Measurements from ENCODE around the gene ARHGEF17.

GRCh38 chr11:73340164-73340563, 32.1 kb downstream of the ARHGEF17 start:
- TF ChIP-seq YY1 (IDR thresholded peaks at IDR 0.05; ENCODE audit: insufficient read depth, insufficient read length), result no peak
- no peak for TF ChIP-seq ZNF274 (IDR thresholded peaks at IDR 0.05; ENCODE audit: low read depth, low read length)
- TF ChIP-seq SUZ12 (IDR thresholded peaks at IDR 0.05; ENCODE audit: extremely low read depth, insufficient read depth, insufficient read length), result no peak
